ENCODE results near the gene GAGE12F.
"Not testable (repeated sequence)": the region's sequence is repeated elsewhere in the genome, so short reads cannot be mapped to it uniquely, and the experiment has no call there.

GRCh38 chrX:49579649-49580048, 19.0 kb downstream of the GAGE12F start, which contains the start of gene GAGE12H:
- TF ChIP-seq CTCF (IDR thresholded peaks at IDR 0.05 in 2 of 3, conservative IDR thresholded peaks at IDR 0.05 in 1 of 3; ENCODE audit: control insufficient read depth in 2 of 3, extremely low read depth in 1 of 3, insufficient read depth in 1 of 3, low read depth in 3 of 3, low read length in 3 of 3); YY1 (IDR thresholded peaks at IDR 0.05; ENCODE audit: low read depth, low read length); REST (IDR thresholded peaks at IDR 0.05; ENCODE audit: low read depth, low read length); SP1 (IDR thresholded peaks at IDR 0.05; ENCODE audit: low read depth, low read length): not testable (repeated sequence)
